ENCODE data around the gene COG3. TPM values are rescaled to one million over a fixed set of nuclear protein-coding genes. Genes with fewer than 3 reads are reported as not detected.

COG3 gene
- total and polyA plus RNA-seq, 7 experiments from 2014 or later, result 26.5 to 50.1 (median 43.2) TPM

DNA sequence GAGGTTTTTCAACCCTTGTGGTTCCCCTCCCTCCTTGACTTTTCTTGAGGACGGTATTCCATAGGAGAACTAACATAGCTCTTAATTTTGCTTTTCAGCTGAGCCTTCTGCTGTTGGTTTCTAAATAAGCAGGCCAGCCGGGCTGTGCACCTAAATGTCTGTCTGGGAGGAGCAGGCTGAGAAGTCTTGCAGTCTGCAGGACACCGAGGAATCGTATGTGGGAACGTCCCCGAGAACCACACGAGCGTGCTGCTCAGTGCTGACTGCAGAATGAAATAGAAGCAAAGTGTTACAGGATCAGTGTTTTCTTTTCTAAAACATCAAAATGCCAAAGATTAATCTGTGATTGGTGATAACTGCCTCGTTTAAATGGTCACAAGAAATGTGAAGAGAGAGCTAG, 69.9 kb downstream of the COG3 start:
- no peak overlapping the region for H3K4me3 ChIP-seq (ENCODE audit: low read length)
- intact Hi-C loops (cut with micrococcal nuclease), result no loop called here
- H3K27me3 ChIP-seq (ENCODE audit: control insufficient read depth in 2 of 2, insufficient read depth in 2 of 2, low read length in 2 of 2), result no peaks in the 10 kb centered on the region
- ChIA-PET CTCF (no interaction called here), POLR2A (no interaction called here)
- Mint-ChIP-seq H3K4me1 (peaks cover 0 to 2% (median 0%) of the 10 kb centered on the region in 7 donors), H3K27me3 (no peaks in the 10 kb centered on the region), H3K9me3 (no peaks in the 10 kb centered on the region), H3K4me3 (no peak overlapping the region), H3K36me3 (peaks cover 9 to 52% (median 20%) of the 10 kb centered on the region in 5 donors), H3K27ac (peak overlapping the region in 4 of 9 donors; percentile 8 to 77 (median 57))
- peaks cover 3 to 57% (median 11%) of the 10 kb centered on the region in 3 experiments for H3K36me3 ChIP-seq (ENCODE audit: control insufficient read depth in 2 of 3, insufficient read depth in 3 of 3, low read length in 3 of 3)
- H3K9me3 ChIP-seq (ENCODE audit: control insufficient read depth in 2 of 3, low read length in 3 of 3), result no peaks in the 10 kb centered on the region
- no peak overlapping the region for H3K27ac ChIP-seq (ENCODE audit: low read depth, low read length)
- no peak for DNase-seq
- no peaks in the 10 kb centered on the region for H3K4me1 ChIP-seq (ENCODE audit: control insufficient read depth in 2 of 2, insufficient read depth in 2 of 2, low read length in 2 of 2)
- ATAC-seq, result no peak

DNA sequence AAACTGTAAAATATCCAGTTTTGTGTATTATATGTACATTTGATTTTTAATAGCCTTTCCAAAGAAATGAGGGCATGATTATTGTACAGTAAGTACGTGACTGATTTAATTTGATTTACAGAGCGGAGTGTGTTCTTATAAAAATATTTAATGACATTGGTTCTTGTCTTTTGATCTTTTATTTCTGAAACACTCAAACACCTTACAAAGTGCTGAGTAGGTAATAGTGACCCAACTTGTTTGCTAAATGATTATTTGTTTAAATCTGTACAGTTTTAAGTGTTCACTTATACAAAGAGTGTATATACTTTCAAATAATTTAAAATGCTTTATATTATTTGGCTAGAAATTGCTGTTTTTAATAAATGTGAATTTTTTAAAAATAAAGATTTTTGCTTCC, 71.5 kb downstream of the COG3 start:
- Mint-ChIP-seq H3K9me3 (no peaks in the 10 kb centered on the region), H3K36me3 (peaks cover 5 to 39% (median 13%) of the 10 kb centered on the region in 5 donors), H3K4me3 (no peak overlapping the region), H3K27me3 (no peaks in the 10 kb centered on the region), H3K27ac (peak overlapping the region in 1 of 9 donors; percentile 45), H3K4me1 (peaks cover 0 to 4% (median 0%) of the 10 kb centered on the region in 7 donors)
- Histone ChIP-seq H3K4me3 (ENCODE audit: low read length) (no peak overlapping the region), H3K36me3 (ENCODE audit: control insufficient read depth in 2 of 3, insufficient read depth in 3 of 3, low read length in 3 of 3) (peaks cover under 1 to 43% (median 11%) of the 10 kb centered on the region in 3 experiments), H3K4me1 (ENCODE audit: control insufficient read depth in 2 of 2, insufficient read depth in 2 of 2, low read length in 2 of 2) (no peaks in the 10 kb centered on the region), H3K9me3 (ENCODE audit: control insufficient read depth in 2 of 3, low read length in 3 of 3) (no peaks in the 10 kb centered on the region), H3K27me3 (ENCODE audit: control insufficient read depth in 2 of 2, insufficient read depth in 2 of 2, low read length in 2 of 2) (no peaks in the 10 kb centered on the region), H3K27ac (ENCODE audit: low read depth, low read length) (no peak overlapping the region)
- no peak for ATAC-seq
- DNase-seq, result no peak
- CTCF ChIA-PET, result interaction anchor here (0.5 kb wide), 1 partner anchor 46 kb away, joined by 6 read pairs; no protein-coding TSS in a partner anchor
- POLR2A ChIA-PET, result no interaction called here
- intact Hi-C loops (cut with micrococcal nuclease), result no loop called here

DNA sequence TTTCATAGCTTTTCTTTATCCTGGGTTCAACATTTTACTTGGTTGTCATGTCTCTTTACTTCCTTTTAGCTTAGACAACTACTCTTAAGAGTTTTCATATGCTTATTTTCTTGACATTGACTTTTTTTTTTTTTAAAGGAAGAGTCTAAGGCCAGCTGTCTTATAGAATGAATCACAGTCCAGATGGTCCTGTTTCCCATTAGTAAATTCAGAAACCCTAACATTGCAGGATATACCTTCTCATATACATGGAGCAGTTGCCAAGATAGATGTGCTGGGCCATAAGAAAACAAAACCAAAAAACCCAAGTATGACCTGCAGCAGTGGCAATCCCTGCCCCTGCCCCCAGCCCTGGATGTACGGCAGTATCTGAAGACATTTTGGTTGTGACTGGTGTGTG, 72.8 kb downstream of the COG3 start:
- CTCF ChIA-PET, result no interaction called here
- Histone ChIP-seq H3K9me3 (ENCODE audit: control insufficient read depth in 2 of 3, low read length in 3 of 3) (no peaks in the 10 kb centered on the region), H3K27ac (ENCODE audit: low read depth, low read length) (no peak overlapping the region), H3K36me3 (ENCODE audit: control insufficient read depth in 2 of 3, insufficient read depth in 3 of 3, low read length in 3 of 3) (peaks cover 0 to 33% (median 11%) of the 10 kb centered on the region in 3 experiments), H3K4me1 (ENCODE audit: control insufficient read depth in 2 of 2, insufficient read depth in 2 of 2, low read length in 2 of 2) (no peaks in the 10 kb centered on the region), H3K4me3 (ENCODE audit: low read length) (no peak overlapping the region), H3K27me3 (ENCODE audit: control insufficient read depth in 2 of 2, insufficient read depth in 2 of 2, low read length in 2 of 2) (no peaks in the 10 kb centered on the region)
- intact Hi-C loops (cut with micrococcal nuclease), result no loop called here
- Mint-ChIP-seq H3K4me3 (no peak overlapping the region), H3K27ac (peak overlapping the region in 3 of 9 donors; percentile 6 to 83 (median 82)), H3K4me1 (peaks cover 0 to 3% (median 0%) of the 10 kb centered on the region in 7 donors), H3K36me3 (peaks cover 3 to 30% (median 9%) of the 10 kb centered on the region in 5 donors), H3K27me3 (no peaks in the 10 kb centered on the region), H3K9me3 (no peaks in the 10 kb centered on the region)
- no peak for DNase-seq
- ATAC-seq, result no peak
- POLR2A ChIA-PET, result no interaction called here

DNA sequence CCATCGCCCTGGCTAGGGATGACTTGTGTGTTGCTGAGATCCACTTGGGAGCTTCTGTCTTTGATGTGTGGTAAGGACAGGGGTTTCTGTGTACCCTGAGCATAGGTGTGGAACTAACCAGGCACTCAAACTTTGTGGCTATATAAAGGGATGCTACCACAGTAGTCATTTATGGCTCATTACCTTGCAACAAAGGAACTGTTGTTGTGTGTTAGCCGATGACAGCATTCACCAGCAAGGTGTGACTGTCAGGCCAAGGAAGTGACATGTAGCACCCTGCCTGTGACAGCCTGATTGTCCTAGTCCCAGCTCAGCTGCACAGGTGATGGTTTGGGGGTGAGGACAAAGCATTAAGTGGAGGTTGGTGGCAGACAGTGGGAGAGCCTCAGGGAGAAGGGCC, 73.6 kb downstream of the COG3 start:
- Mint-ChIP-seq H3K9me3 (no peaks in the 10 kb centered on the region), H3K36me3 (peaks cover 0 to 23% (median 9%) of the 10 kb centered on the region in 5 donors), H3K4me1 (peaks cover 0 to 3% (median 0%) of the 10 kb centered on the region in 7 donors), H3K4me3 (no peak overlapping the region), H3K27ac (peak overlapping the region in 1 of 9 donors; percentile 39), H3K27me3 (no peaks in the 10 kb centered on the region)
- no peak overlapping the region for H3K4me3 ChIP-seq (ENCODE audit: low read length)
- H3K27me3 ChIP-seq (ENCODE audit: control insufficient read depth in 2 of 2, insufficient read depth in 2 of 2, low read length in 2 of 2), result no peaks in the 10 kb centered on the region
- POLR2A ChIA-PET, result no interaction called here
- H3K4me1 ChIP-seq (ENCODE audit: control insufficient read depth in 2 of 2, insufficient read depth in 2 of 2, low read length in 2 of 2), result no peaks in the 10 kb centered on the region
- CTCF ChIA-PET, result no interaction called here
- DNase-seq, result no peak
- no peaks in the 10 kb centered on the region for H3K9me3 ChIP-seq (ENCODE audit: control insufficient read depth in 2 of 3, low read length in 3 of 3)
- H3K36me3 ChIP-seq (ENCODE audit: control insufficient read depth in 2 of 3, insufficient read depth in 3 of 3, low read length in 3 of 3), result peaks cover 0 to 26% (median 6%) of the 10 kb centered on the region in 3 experiments
- intact Hi-C loops (cut with micrococcal nuclease), result no loop called here
- ATAC-seq, result no peak
- H3K27ac ChIP-seq (ENCODE audit: low read depth, low read length), result no peak overlapping the region

DNA sequence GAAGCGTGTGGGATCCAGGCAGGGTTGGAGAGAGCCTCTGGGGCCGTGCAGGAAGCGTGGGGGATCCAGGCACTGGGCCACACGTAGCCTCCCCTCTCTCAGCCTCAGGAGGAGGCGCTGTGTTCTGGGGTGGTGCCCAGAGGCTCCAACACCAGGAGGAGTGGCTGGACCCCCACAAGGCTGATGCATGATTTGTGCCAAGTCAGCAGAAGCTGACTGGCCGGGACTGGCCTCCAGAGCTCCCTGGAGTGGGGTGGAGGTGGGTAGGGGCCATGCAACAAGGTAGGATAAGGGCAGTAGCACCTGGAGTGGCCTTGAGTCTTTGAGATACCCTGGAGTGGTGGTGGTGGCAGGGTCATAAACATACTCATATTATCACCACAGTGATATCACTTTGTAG, 75.5 kb downstream of the COG3 start:
- DNase-seq (no peak), ATAC-seq (no peak)
- Mint-ChIP-seq H3K27ac (no peak overlapping the region), H3K4me1 (peaks cover 0 to 3% (median 0%) of the 10 kb centered on the region in 7 donors), H3K27me3 (no peaks in the 10 kb centered on the region), H3K9me3 (no peaks in the 10 kb centered on the region), H3K36me3 (peaks cover 0 to 7% (median 1%) of the 10 kb centered on the region in 5 donors), H3K4me3 (no peak overlapping the region)
- no peaks in the 10 kb centered on the region for H3K4me1 ChIP-seq (ENCODE audit: control insufficient read depth in 2 of 2, insufficient read depth in 2 of 2, low read length in 2 of 2)
- H3K27ac ChIP-seq (ENCODE audit: low read depth, low read length), result no peak overlapping the region
- CTCF ChIA-PET, result no interaction called here
- H3K36me3 ChIP-seq (ENCODE audit: control insufficient read depth in 2 of 3, insufficient read depth in 3 of 3, low read length in 3 of 3), result peaks cover 0 to 7% (median 0%) of the 10 kb centered on the region in 3 experiments
- no peaks in the 10 kb centered on the region for H3K27me3 ChIP-seq (ENCODE audit: control insufficient read depth in 2 of 2, insufficient read depth in 2 of 2, low read length in 2 of 2)
- POLR2A ChIA-PET, result interaction anchor here (0.6 kb wide), 1 partner anchor 659 kb away, joined by 3 read pairs; no protein-coding TSS in a partner anchor
- H3K4me3 ChIP-seq (ENCODE audit: low read length), result no peak overlapping the region
- intact Hi-C loops (cut with micrococcal nuclease), result no loop called here
- H3K9me3 ChIP-seq (ENCODE audit: control insufficient read depth in 2 of 3, low read length in 3 of 3), result no peaks in the 10 kb centered on the region

DNA sequence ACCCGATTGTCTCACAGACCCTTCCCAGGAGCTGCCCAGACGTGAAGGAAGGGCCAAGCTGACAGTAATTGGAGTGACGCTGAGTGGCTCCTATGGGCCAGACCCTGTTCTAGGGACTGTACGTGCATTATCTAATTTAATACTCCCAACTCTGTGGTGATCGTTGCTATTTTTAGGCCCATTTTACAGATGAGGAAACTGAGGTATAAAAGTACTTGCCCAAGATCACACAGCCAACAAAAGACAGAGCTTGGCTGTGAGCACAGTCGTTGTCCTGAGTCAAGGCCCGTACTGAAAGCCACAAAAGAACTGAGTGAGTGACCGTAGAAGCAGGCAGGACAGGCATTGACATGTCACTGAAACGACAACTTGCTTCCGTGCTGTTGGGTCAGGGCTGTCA, 76.1 kb downstream of the COG3 start:
- Mint-ChIP-seq H3K9me3 (no peaks in the 10 kb centered on the region), H3K4me1 (peaks cover 0 to 3% (median 0%) of the 10 kb centered on the region in 7 donors), H3K27me3 (no peaks in the 10 kb centered on the region), H3K4me3 (no peak overlapping the region), H3K36me3 (peaks cover 0 to 3% (median 0%) of the 10 kb centered on the region in 5 donors), H3K27ac (peak overlapping the region in 1 of 9 donors; percentile 55)
- Histone ChIP-seq H3K4me3 (ENCODE audit: low read length) (no peak overlapping the region), H3K27ac (ENCODE audit: low read depth, low read length) (no peak overlapping the region), H3K27me3 (ENCODE audit: control insufficient read depth in 2 of 2, insufficient read depth in 2 of 2, low read length in 2 of 2) (no peaks in the 10 kb centered on the region), H3K9me3 (ENCODE audit: control insufficient read depth in 2 of 3, low read length in 3 of 3) (no peaks in the 10 kb centered on the region), H3K36me3 (ENCODE audit: control insufficient read depth in 2 of 3, insufficient read depth in 3 of 3, low read length in 3 of 3) (peaks cover 0 to under 1% (median 0%) of the 10 kb centered on the region in 3 experiments), H3K4me1 (ENCODE audit: control insufficient read depth in 2 of 2, insufficient read depth in 2 of 2, low read length in 2 of 2) (no peaks in the 10 kb centered on the region)
- DNase-seq (no peak), ATAC-seq (no peak)
- ChIA-PET CTCF (no interaction called here), POLR2A (no interaction called here)
- intact Hi-C loops (cut with micrococcal nuclease), result no loop called here

DNA sequence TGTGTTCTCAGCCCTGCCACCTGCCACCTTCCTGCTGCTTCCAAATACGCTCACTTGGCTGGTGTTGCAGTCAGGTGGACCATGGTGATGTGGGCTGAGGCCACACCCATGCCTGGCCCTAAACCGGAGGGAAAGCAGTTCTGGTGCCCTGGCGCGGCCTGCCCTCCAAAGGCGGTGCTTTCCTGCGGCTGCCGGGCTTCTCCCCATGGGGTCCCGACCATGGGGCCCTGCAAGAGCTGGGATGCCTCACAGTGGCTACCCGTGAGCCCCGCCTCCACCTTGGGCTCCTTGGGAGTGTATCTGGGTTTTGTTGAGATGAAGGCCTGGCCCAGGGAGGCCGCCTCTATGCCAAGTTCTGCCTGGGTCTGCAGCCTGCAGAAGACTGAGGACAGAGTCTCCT, 77.1 kb downstream of the COG3 start:
- no peak overlapping the region for H3K27ac ChIP-seq (ENCODE audit: low read depth, low read length)
- ATAC-seq, result no peak
- Mint-ChIP-seq H3K27me3 (no peaks in the 10 kb centered on the region), H3K27ac (no peak overlapping the region), H3K4me1 (peaks cover 0 to 3% (median 0%) of the 10 kb centered on the region in 7 donors), H3K9me3 (no peaks in the 10 kb centered on the region), H3K4me3 (no peak overlapping the region), H3K36me3 (no peaks in the 10 kb centered on the region)
- H3K27me3 ChIP-seq (ENCODE audit: control insufficient read depth in 2 of 2, insufficient read depth in 2 of 2, low read length in 2 of 2), result no peaks in the 10 kb centered on the region
- intact Hi-C loops (cut with micrococcal nuclease), result no loop called here
- POLR2A ChIA-PET, result no interaction called here
- H3K36me3 ChIP-seq (ENCODE audit: control insufficient read depth in 2 of 3, insufficient read depth in 3 of 3, low read length in 3 of 3), result no peaks in the 10 kb centered on the region
- H3K4me1 ChIP-seq (ENCODE audit: control insufficient read depth in 2 of 2, insufficient read depth in 2 of 2, low read length in 2 of 2), result no peaks in the 10 kb centered on the region
- H3K9me3 ChIP-seq (ENCODE audit: control insufficient read depth in 2 of 3, low read length in 3 of 3), result no peaks in the 10 kb centered on the region
- H3K4me3 ChIP-seq (ENCODE audit: low read length), result no peak overlapping the region
- CTCF ChIA-PET, result no interaction called here
- no peak for DNase-seq
